Measurements from ENCODE around the gene CACNG1. TPM values are rescaled to one million over a fixed set of nuclear protein-coding genes. Genes with fewer than 3 reads are reported as not detected.

Gene CACNG1
- total and polyA plus RNA-seq, 2 donors (not counting 3 experiments of a cell fraction or from before 2014, with no cell fraction given): not detected

GRCh38 chr17:67059372-67059771, 15.0 kb downstream of the CACNG1 start:
- CTCF ChIA-PET: no interaction called here
- POLR2A ChIA-PET: no interaction called here
- H3K9me3 ChIP-seq (replicated peaks; ENCODE audit: control insufficient read depth, insufficient read depth, low read length): no peaks in the 10 kb centered on the region
- H3K4me3 ChIP-seq (replicated peaks in 1 of 3; ENCODE audit: insufficient read depth in 1 of 3, low read depth in 1 of 3, low read length in 3 of 3): no peak overlapping the region
- no TSS peak for BruUV-seq (replicated peaks)
- no peak overlapping the region for H3K9ac ChIP-seq (replicated peaks; ENCODE audit: extremely low read depth, insufficient read depth, low read length)
- H4K20me1 ChIP-seq (replicated peaks; ENCODE audit: control insufficient read depth, extremely low read depth, insufficient read depth, low read length): no peaks in the 10 kb centered on the region
- intact Hi-C loops (cut with micrococcal nuclease) (no loop called here), dilution Hi-C loops (cut with MboI; ENCODE audit: extremely low pct_ligation_motif_present, low sequenced_read_pairs) (no loop called here)
- TF ChIP-seq CTCF (IDR thresholded peaks at IDR 0.05; ENCODE audit: extremely low read depth in 1 of 2, insufficient read depth in 1 of 2, low read depth in 1 of 2, low read length in 2 of 2) (no peak), POLR2AphosphoS5 (IDR thresholded peaks at IDR 0.05; ENCODE audit: insufficient read depth, low read depth, low read length) (no peak), FOS (IDR thresholded peaks at IDR 0.05; ENCODE audit: borderline replicate concordance, insufficient read depth, low read length) (no peak), EZH2 (IDR thresholded peaks at IDR 0.05; ENCODE audit: borderline replicate concordance, low read depth, low read length, severe bottlenecking) (no peak), JUN (IDR thresholded peaks at IDR 0.05; ENCODE audit: borderline replicate concordance, insufficient read depth, insufficient read length, low read depth) (no peak)
- TF ChIP-seq, protein P1, sequence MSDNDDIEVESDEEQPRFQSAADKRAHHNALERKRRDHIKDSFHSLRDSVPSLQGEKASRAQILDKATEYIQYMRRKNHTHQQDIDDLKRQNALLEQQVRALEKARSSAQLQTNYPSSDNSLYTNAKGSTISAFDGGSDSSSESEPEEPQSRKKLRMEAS (IDR thresholded peaks at IDR 0.05; ENCODE audit: insufficient read depth, insufficient read length): no peak
- H3K36me3 ChIP-seq (ENCODE audit: control insufficient read depth in 2 of 2, extremely low read depth in 1 of 2, insufficient read depth in 2 of 2, low read length in 2 of 2): no peaks in the 10 kb centered on the region
- FAIRE-seq (no peak), DNase-seq (ENCODE audit: low read depth, low spot score) (no peak)
- H3K27me3 ChIP-seq (ENCODE audit: control insufficient read depth in 2 of 2, insufficient read depth in 2 of 2, low read length in 2 of 2): no peaks in the 10 kb centered on the region
- no peak overlapping the region for H3K4me2 ChIP-seq (ENCODE audit: insufficient read depth, low read length)
- H2AFZ ChIP-seq (ENCODE audit: low read depth, low read length): no peak overlapping the region
- no peaks in the 10 kb centered on the region for H3K4me1 ChIP-seq (ENCODE audit: control insufficient read depth, extremely low read depth, insufficient read depth, low read length)
- H3K27ac ChIP-seq (ENCODE audit: insufficient read depth, low read depth, low read length): no peak overlapping the region
- no peaks in the 10 kb centered on the region for H3K9me1 ChIP-seq (replicated peaks; ENCODE audit: control insufficient read depth, extremely low read depth, insufficient read depth, low read length)
- no peaks in the 10 kb centered on the region for H3K79me2 ChIP-seq (ENCODE audit: control insufficient read depth, insufficient read depth, low read length)

Measured in endothelial cell of umbilical vein (primary cell).